ENCODE data around the gene GALNT18.

GALNT18 gene

GRCh38 chr11:11432621-11433319 lies 189.0 kb downstream of the GALNT18 start:
- DNase-seq (ENCODE audit: low spot score): no peak

- DNase-seq (ENCODE audit: low spot score): no peak
These were observed 191.4 kb downstream of the GALNT18 start for GRCh38 chr11:11430431-11430830.

- DNase-seq (ENCODE audit: low spot score): no peak
These were observed 193.1 kb downstream of the GALNT18 start for GRCh38 chr11:11428714-11429113.

- DNase-seq (ENCODE audit: low spot score): no peak
These were observed 194.3 kb downstream of the GALNT18 start for GRCh38 chr11:11427542-11427941.

GRCh38 chr11:11427140-11427539 lies 194.7 kb downstream of the GALNT18 start:
- DNase-seq (ENCODE audit: low spot score): no peak

- no peak for DNase-seq (ENCODE audit: low spot score)
These were observed 195.4 kb downstream of the GALNT18 start for GRCh38 chr11:11426226-11426952.

GRCh38 chr11:11425806-11426205 lies 196.0 kb downstream of the GALNT18 start:
- DNase-seq (ENCODE audit: low spot score): no peak

GRCh38 chr11:11424688-11425087 lies 197.1 kb downstream of the GALNT18 start:
- no peak for DNase-seq (ENCODE audit: low spot score)

GRCh38 chr11:11422411-11423128 lies 199.2 kb downstream of the GALNT18 start:
- no peak for DNase-seq (ENCODE audit: low spot score)

GRCh38 chr11:11421509-11421908 lies 200.3 kb downstream of the GALNT18 start:
- DNase-seq (ENCODE audit: low spot score): no peak

- DNase-seq (ENCODE audit: low spot score): no peak
These were observed 200.9 kb downstream of the GALNT18 start for GRCh38 chr11:11420899-11421285.

GRCh38 chr11:11420191-11420898 lies 201.5 kb downstream of the GALNT18 start:
- DNase-seq (ENCODE audit: low spot score): no peak

GRCh38 chr11:11419747-11420146 lies 202.1 kb downstream of the GALNT18 start:
- DNase-seq (ENCODE audit: low spot score): no peak

- DNase-seq (ENCODE audit: low spot score): no peak
These were observed 204.9 kb downstream of the GALNT18 start for GRCh38 chr11:11416917-11417316.

GRCh38 chr11:11416502-11416901 lies 205.3 kb downstream of the GALNT18 start:
- DNase-seq (ENCODE audit: low spot score): no peak

GRCh38 chr11:11415901-11416300 lies 205.9 kb downstream of the GALNT18 start:
- DNase-seq (ENCODE audit: low spot score): no peak

- DNase-seq (ENCODE audit: low spot score): no peak
These were observed 206.8 kb downstream of the GALNT18 start for GRCh38 chr11:11414996-11415395.

GRCh38 chr11:11413776-11414175 lies 208.0 kb downstream of the GALNT18 start:
- DNase-seq (ENCODE audit: low spot score): no peak

- no peak for DNase-seq (ENCODE audit: low spot score)
These were observed 210.3 kb downstream of the GALNT18 start for GRCh38 chr11:11411401-11411985.

GRCh38 chr11:11409901-11410300 lies 211.9 kb downstream of the GALNT18 start:
- no peak for DNase-seq (ENCODE audit: low spot score)

GRCh38 chr11:11409224-11409623 lies 212.6 kb downstream of the GALNT18 start:
- no peak for DNase-seq (ENCODE audit: low spot score)

Measured in germinal center (tissue), 1 donor.